ENCODE data around the gene XPA.

Gene XPA

DNA sequence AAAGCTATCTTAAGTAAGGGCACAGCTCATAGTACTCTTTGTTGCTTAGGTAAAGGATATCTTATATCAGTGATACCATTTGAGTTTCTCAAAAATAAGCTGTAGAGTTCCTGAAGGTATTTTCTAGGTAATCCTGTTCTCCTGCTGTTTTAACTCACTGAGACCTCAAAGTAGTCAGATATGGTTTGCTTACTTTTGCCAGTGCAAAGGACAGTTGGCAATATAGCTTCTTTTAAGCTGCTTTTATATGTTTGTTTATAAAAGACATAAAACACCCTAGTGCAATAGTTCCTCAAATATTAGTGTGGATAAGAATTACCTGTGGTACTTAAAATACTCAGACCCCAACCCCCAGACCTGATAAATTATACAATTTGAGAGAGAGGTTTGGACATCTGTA is 51.4 kb downstream of the XPA start:
- DNase-seq (ENCODE audit: low spot score), result no peak
- ChIA-PET POLR2A (ENCODE audit: low non-redundant PET) (interaction anchor here (0.9 kb wide), 1 partner anchor 13 kb away, joined by 4 read pairs; no protein-coding TSS in a partner anchor), CTCF (interaction anchor here (0.7 kb wide), 1 partner anchor 268 kb away, joined by 4 read pairs; no protein-coding TSS in a partner anchor)
- TF ChIP-seq, protein P1, sequence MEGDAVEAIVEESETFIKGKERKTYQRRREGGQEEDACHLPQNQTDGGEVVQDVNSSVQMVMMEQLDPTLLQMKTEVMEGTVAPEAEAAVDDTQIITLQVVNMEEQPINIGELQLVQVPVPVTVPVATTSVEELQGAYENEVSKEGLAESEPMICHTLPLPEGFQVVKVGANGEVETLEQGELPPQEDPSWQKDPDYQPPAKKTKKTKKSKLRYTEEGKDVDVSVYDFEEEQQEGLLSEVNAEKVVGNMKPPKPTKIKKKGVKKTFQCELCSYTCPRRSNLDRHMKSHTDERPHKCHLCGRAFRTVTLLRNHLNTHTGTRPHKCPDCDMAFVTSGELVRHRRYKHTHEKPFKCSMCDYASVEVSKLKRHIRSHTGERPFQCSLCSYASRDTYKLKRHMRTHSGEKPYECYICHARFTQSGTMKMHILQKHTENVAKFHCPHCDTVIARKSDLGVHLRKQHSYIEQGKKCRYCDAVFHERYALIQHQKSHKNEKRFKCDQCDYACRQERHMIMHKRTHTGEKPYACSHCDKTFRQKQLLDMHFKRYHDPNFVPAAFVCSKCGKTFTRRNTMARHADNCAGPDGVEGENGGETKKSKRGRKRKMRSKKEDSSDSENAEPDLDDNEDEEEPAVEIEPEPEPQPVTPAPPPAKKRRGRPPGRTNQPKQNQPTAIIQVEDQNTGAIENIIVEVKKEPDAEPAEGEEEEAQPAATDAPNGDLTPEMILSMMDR (conservative IDR thresholded peaks at IDR 0.05; ENCODE audit: low read depth), result no peak
- no peak overlapping the region for H3K27ac ChIP-seq

DNA sequence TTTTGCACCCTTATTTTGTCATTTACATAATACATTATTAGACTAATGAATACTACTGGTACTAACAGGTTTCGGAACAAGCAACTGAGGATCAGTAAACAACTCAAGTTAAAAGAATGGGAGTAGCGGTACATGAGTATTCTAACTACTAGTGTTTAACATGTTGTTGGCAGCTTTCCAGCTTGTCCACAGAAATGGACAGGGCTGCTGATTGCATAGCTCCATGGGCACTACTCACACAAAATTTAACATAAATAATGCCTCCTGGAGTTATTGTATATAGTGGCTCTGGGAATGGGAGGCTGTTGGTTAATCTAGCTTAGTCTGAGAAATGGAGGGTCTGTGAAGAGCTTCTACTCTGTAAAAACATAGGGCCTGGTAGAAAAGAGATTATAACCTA is 56.8 kb downstream of the XPA start:
- DNase-seq (ENCODE audit: low spot score), result no peak
- no peak overlapping the region for H3K27ac ChIP-seq
- TF ChIP-seq, protein P1 (conservative IDR thresholded peaks at IDR 0.05; ENCODE audit: low read depth), result no peak
- ChIA-PET CTCF (interaction anchor here (0.6 to 1.4 kb wide), 4 partner anchors 8 to 229 kb away, joined by 3 to 4 read pairs (median 3); no protein-coding TSS in a partner anchor), POLR2A (ENCODE audit: low non-redundant PET) (no interaction called here)

DNA sequence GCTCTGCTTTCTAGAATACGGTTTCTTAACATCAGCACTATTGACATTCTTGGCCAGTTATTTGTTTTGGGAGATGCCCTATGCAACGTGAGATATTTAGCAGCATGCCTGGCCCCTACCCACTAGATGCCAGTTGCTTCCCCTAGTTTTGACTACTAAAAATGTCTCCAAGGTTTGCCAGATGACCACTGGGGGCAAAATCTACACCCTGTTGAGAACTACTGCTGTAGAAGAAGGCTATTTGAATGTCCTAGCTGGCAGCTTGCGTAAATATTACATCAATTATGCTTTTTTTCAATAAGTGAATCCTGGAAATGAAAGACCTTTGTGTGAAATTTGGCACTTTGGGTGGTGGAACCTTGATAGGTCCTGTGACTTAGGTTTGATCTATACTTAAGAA is 58.5 kb downstream of the XPA start:
- POLR2A ChIA-PET (ENCODE audit: low non-redundant PET), result no interaction called here
- TF ChIP-seq, protein P1 (conservative IDR thresholded peaks at IDR 0.05; ENCODE audit: low read depth), result no peak

DNA sequence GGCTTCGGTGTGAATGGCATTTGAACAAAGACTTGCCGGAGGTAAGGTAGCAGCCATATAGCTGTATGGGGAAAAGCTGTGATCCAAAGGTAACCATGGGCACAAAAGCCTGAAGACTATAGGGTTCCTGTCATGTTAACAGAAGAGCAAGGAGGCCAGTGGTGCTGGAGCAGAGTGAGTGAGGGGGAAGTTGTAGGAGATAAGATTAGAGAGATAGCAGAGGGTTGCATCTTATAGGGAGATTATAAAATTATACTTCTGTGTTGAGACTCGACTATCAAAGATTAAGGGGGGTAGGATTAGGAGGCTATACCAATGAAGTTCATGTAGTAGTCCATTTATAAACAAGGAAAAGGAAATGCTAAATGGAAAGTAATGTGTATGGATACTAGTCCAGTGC is 60.2 kb downstream of the XPA start:
- H3K27ac ChIP-seq, result no peak overlapping the region
- TF ChIP-seq, protein P1 (conservative IDR thresholded peaks at IDR 0.05; ENCODE audit: low read depth), result no peak
- ChIA-PET POLR2A (ENCODE audit: low non-redundant PET) (no interaction called here), CTCF (interaction anchor here (0.9 kb wide), 1 partner anchor 68 kb away, joined by 3 read pairs; no protein-coding TSS in a partner anchor)
- no peak for DNase-seq (ENCODE audit: low spot score)

More for the DNA sequence above, 58.5 kb downstream of the XPA start:
- H3K27ac ChIP-seq, result no peak overlapping the region
- CTCF ChIA-PET, result interaction anchor here (0.6 to 1.2 kb wide), 3 partner anchors 12 to 112 kb away, joined by 3 to 4 read pairs (median 3); no protein-coding TSS in a partner anchor
- DNase-seq (ENCODE audit: low spot score), result no peak

DNA sequence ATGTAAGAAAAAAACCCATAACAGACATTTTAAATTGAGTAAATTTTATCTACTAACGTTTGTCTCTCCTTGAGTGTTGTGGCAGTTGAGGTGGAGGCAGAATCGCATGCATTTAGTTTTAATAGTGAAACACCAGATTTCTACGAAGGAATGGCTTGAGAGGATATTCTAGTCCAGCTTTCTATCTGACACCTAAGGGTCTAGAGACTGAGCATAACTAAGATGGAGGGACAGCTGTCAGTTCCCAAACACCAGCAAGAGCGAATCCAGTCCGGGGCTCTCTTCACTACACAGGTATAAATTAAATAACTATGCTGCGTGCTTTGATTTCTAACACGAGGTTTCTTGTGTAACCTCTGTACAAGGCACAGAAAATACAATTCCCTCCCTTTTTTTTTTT is 62.1 kb downstream of the XPA start:
- DNase-seq (ENCODE audit: low spot score), result no peak
- ChIA-PET CTCF (no interaction called here), POLR2A (ENCODE audit: low non-redundant PET) (no interaction called here)
- TF ChIP-seq, protein P1 (conservative IDR thresholded peaks at IDR 0.05; ENCODE audit: low read depth), result no peak
- H3K27ac ChIP-seq, result peak overlapping the region; percentile 24

DNA sequence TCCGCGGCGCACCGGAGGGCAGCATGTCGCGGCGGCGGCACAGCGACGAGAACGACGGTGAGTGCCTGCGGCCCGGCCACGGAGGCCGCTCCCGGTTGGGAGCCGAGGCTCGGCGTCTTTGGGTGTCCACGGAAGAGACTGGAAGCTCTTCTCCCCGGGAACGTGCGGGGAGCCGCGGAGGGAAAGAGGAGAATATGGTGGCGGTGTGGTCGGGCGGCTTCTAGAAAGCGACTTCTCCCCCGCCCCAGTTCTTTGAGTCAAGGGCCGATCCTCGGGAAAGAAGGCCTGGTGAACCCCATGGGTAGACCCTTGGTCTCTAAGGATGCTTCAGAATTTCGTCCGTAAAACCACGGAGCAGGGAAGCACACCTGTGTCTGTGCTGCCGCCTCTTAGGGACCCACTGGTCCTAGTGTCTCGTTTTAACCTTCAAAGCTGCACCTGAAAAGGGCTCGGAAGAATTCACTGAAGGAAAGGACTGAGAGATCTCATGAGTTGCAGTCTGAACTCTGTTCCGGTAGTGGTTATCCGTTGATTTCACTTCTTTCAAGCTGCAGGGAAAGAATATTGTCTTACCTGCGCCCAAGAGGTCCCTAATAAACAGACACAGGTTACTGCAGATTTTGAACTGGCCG is 63.2 kb downstream of the XPA start:
- POLR2A ChIA-PET (ENCODE audit: low non-redundant PET), result interaction anchor here (0.6 to 2.0 kb wide), 4 partner anchors 11 to 86 kb away, joined by 3 to 7 read pairs (median 3); no protein-coding TSS in a partner anchor
- TF ChIP-seq, protein P1 (conservative IDR thresholded peaks at IDR 0.05; ENCODE audit: low read depth), result no peak
- peak; percentile 15 for DNase-seq (ENCODE audit: low spot score)

More for the DNA sequence above, 63.2 kb downstream of the XPA start:
- H3K27ac ChIP-seq, result peak overlapping the region; percentile 100
- CTCF ChIA-PET, result interaction anchor here (0.7 to 1.3 kb wide), 3 partner anchors 18 to 346 kb away, joined by 5 to 7 read pairs (median 5); no protein-coding TSS in a partner anchor
